ENCODE results near the gene SLC13A5.

SLC13A5 gene

GRCh38 chr17:6684881-6685767 is 28.0 kb downstream of the SLC13A5 start:
- Mint-ChIP-seq H3K9me3 (no peaks in the 10 kb centered on the region), H3K27me3 (peaks cover 43% of the 10 kb centered on the region), H3K4me1 (no peaks in the 10 kb centered on the region), H3K4me3 (no peak overlapping the region), H3K27ac (no peak overlapping the region), H3K36me3 (no peaks in the 10 kb centered on the region)
- CTCF ChIA-PET: no interaction called here
- DNase-seq: no peak

DNA sequence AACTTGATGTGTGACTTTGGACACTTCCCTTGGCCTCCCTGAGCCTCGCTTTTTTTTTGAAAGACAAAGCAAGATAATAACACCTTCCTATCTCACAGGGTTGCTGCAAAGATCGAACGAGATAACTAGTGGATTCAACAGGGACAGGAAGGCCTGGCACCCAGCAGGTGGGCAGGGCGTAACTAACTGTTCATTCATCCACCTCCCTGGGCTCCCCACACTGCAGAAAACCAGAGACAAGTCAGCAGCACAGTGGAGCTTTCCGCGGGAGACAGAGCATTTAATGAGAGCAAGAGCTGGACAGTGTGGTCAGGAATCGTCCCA is 28.7 kb downstream of the SLC13A5 start:
- Mint-ChIP-seq H3K4me3 (no peak overlapping the region), H3K36me3 (no peaks in the 10 kb centered on the region), H3K4me1 (no peaks in the 10 kb centered on the region), H3K27ac (no peak overlapping the region), H3K9me3 (no peaks in the 10 kb centered on the region), H3K27me3 (peaks cover 42% of the 10 kb centered on the region)
- no peak for DNase-seq
- CTCF ChIA-PET: interaction anchor here (0.7 kb wide), 1 partner anchor 198 kb away, joined by 3 read pairs; no protein-coding TSS in a partner anchor

DNA sequence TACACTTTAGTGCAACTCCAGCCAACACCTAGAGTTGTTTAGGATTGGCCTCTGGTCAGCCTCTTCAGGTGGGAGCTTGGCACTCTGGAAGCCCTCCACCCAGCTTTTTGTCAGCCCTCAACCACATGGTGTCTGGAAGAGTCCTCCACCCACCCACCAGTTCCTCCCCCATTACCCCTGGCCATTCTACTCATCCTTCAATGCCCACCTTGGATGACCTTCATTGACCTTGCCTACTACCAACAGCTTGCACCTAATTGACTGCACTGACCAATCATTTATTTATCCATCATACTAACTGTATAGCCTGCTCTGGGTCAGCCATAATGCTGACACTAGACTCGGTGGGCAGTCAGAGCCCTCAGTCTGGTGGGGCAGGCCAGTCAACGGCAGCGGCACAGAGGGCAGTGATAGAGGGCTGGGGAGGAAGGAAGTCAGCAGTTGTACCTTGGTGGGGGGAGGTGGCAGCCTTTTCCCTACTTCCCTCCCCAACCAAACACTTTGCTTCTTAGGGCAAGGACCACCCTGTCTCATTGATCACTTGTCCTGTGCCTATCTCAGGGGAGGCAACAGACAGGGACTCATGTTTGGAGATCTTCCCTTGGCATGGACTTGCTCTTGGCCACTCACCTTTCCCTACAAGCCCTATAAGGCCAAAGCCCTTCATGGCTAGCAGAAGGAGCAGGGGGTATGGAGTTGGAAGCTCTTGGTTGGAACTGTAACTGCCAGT is 29.3 kb downstream of the SLC13A5 start:
- H3K9me3 Mint-ChIP-seq: no peaks in the 10 kb centered on the region
- H3K27me3 Mint-ChIP-seq: peaks cover 42% of the 10 kb centered on the region
- H3K27ac Mint-ChIP-seq: no peak overlapping the region
- H3K4me1 Mint-ChIP-seq: no peaks in the 10 kb centered on the region
- DNase-seq: no peak
- CTCF ChIA-PET: interaction anchor here (0.7 to 1.2 kb wide), 2 partner anchors 17 to 198 kb away, joined by 3 to 4 read pairs; no protein-coding TSS in a partner anchor
- H3K4me3 Mint-ChIP-seq: no peak overlapping the region
- H3K36me3 Mint-ChIP-seq: no peaks in the 10 kb centered on the region

DNA sequence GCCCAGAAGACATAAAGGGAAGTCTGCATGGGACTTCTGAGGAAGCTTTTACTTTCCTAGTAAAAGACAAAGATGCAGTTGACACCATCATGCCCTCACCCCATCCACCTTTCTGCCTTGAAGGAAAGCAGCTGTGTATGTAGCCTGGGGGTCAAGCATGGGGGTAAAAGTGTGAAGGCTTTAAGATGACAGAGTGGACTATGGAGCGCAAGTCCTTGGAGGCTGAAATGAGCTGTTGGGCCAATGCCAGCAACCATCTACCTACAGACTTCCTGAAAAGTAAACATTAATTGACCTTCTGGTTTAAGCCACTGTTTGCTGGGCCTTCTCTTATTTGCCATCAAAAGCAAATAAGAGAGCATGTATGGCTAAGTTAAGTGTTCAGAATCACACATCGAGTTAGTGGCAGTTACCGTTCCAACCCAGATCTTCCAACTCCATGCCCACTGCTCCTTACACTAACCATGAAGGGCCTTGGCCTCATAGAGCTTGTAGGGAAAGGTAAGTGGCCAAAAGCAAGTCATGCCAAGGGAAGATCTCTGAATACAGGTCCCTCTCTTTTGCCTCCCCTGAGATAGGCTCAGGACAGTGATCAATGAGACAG is 30.0 kb downstream of the SLC13A5 start:
- H3K27me3 Mint-ChIP-seq: peaks cover 49% of the 10 kb centered on the region
- no peaks in the 10 kb centered on the region for H3K4me1 Mint-ChIP-seq
- no peak for DNase-seq
- no peak overlapping the region for H3K4me3 Mint-ChIP-seq
- CTCF ChIA-PET: interaction anchor here (1.2 kb wide), 1 partner anchor 17 kb away, joined by 4 read pairs; no protein-coding TSS in a partner anchor
- no peak overlapping the region for H3K27ac Mint-ChIP-seq
- H3K36me3 Mint-ChIP-seq: no peaks in the 10 kb centered on the region
- H3K9me3 Mint-ChIP-seq: no peaks in the 10 kb centered on the region

DNA sequence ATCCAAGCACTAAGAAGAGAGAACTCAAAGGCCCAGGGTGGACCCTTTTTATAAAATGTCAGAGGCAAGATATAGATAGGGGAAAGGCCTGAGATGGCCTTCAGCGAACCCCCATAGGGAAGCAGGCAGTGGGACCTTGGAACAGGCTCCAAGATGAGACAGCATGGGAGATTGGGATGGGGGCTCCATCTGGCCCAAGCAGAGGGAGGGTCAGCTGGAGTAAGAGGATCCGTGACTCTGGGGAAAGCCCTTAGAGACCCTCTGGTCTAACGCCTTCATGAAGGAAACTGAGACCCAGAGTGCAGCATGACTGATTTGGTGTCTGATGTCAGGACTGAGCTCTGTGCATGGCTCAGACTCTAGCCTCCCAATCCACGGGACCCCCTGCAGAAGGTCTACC is 30.8 kb downstream of the SLC13A5 start:
- DNase-seq: no peak
- H3K36me3 Mint-ChIP-seq: no peaks in the 10 kb centered on the region
- H3K27me3 Mint-ChIP-seq: peaks cover 58% of the 10 kb centered on the region
- CTCF ChIA-PET: interaction anchor here (0.7 to 1.2 kb wide), 2 partner anchors 16 to 18 kb away, joined by 3 to 4 read pairs; no protein-coding TSS in a partner anchor
- H3K4me3 Mint-ChIP-seq: no peak overlapping the region
- H3K9me3 Mint-ChIP-seq: no peaks in the 10 kb centered on the region
- no peak overlapping the region for H3K27ac Mint-ChIP-seq
- H3K4me1 Mint-ChIP-seq: peaks cover 6% of the 10 kb centered on the region

- no peaks in the 10 kb centered on the region for H3K9me3 Mint-ChIP-seq
These were observed 31.5 kb downstream of the SLC13A5 start for GRCh38 chr17:6681671-6682070.

GRCh38 chr17:6681176-6681575 is 32.0 kb downstream of the SLC13A5 start:
- DNase-seq: no peak
- H3K9me3 Mint-ChIP-seq: no peaks in the 10 kb centered on the region
- CTCF ChIA-PET: no interaction called here
- no peak overlapping the region for H3K4me3 Mint-ChIP-seq
- H3K27ac Mint-ChIP-seq: no peak overlapping the region
- peaks cover 9% of the 10 kb centered on the region for H3K4me1 Mint-ChIP-seq
- H3K27me3 Mint-ChIP-seq: peaks cover 62% of the 10 kb centered on the region
- H3K36me3 Mint-ChIP-seq: no peaks in the 10 kb centered on the region

More at GRCh38 chr17:6681671-6682070, 31.5 kb downstream of the SLC13A5 start:
- no peak for DNase-seq
- CTCF ChIA-PET: interaction anchor here (0.7 kb wide), 1 partner anchor 18 kb away, joined by 3 read pairs; no protein-coding TSS in a partner anchor
- Mint-ChIP-seq H3K36me3 (no peaks in the 10 kb centered on the region), H3K4me3 (no peak overlapping the region), H3K4me1 (peaks cover 9% of the 10 kb centered on the region), H3K27me3 (peaks cover 61% of the 10 kb centered on the region), H3K27ac (no peak overlapping the region)

- Mint-ChIP-seq H3K4me3 (no peak overlapping the region), H3K27ac (no peak overlapping the region), H3K27me3 (peaks cover 53% of the 10 kb centered on the region), H3K9me3 (no peaks in the 10 kb centered on the region), H3K36me3 (no peaks in the 10 kb centered on the region), H3K4me1 (peaks cover 9% of the 10 kb centered on the region)
- no peak for DNase-seq
- CTCF ChIA-PET: no interaction called here
These were observed 33.9 kb downstream of the SLC13A5 start for GRCh38 chr17:6679241-6679640.

- Mint-ChIP-seq H3K4me3 (no peak overlapping the region), H3K27me3 (peaks cover 51% of the 10 kb centered on the region), H3K27ac (no peak overlapping the region), H3K9me3 (no peaks in the 10 kb centered on the region), H3K36me3 (no peaks in the 10 kb centered on the region), H3K4me1 (peaks cover 9% of the 10 kb centered on the region)
- CTCF ChIA-PET: interaction anchor here (0.9 to 1.5 kb wide), 2 partner anchors 11 to 73 kb away, joined by 3 to 5 read pairs; no protein-coding TSS in a partner anchor
- no peak for DNase-seq
These were observed 35.2 kb downstream of the SLC13A5 start for GRCh38 chr17:6677946-6678345.

DNA sequence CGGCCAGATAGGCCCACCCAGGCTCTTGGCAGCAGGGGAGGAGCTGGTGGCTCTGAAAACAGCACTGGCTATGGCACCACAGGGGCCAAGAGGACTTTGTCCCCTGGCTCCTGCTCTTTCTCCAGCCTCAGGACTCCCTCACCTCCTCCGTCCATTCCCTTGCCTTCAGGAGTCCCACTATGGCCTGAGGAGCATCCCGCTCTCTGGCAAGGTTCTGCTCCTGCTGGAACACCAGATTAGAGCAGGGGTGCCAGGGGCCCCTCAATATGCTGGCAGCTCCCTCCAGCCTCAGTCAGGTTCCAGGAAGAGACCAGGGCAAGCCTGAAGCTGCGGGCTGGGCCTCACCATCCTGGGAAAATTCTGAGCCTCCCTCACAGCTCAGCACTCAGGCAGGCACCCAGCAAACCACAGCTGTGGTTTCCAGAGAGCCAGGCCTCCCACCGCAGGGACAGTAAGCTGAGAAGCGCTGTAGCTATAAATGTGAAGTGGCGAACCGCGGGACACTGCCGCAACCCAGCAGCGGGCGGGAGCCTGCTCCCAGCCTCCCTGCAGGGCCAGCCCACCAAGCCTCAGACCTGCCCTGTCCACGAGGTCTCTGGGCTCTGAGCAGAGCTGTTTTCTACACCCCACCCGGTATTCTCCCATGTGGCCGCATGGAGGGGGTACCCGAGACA is 35.9 kb downstream of the SLC13A5 start:
- CTCF ChIA-PET: interaction anchor here (0.9 to 1.5 kb wide), 2 partner anchors 11 to 74 kb away, joined by 3 to 5 read pairs; no protein-coding TSS in a partner anchor
- Mint-ChIP-seq H3K9me3 (no peaks in the 10 kb centered on the region), H3K27ac (no peak overlapping the region), H3K27me3 (peaks cover 44% of the 10 kb centered on the region), H3K36me3 (no peaks in the 10 kb centered on the region), H3K4me1 (peaks cover 9% of the 10 kb centered on the region), H3K4me3 (no peak overlapping the region)
- peak; percentile 29 for DNase-seq

- H3K36me3 Mint-ChIP-seq: no peaks in the 10 kb centered on the region
- H3K27me3 Mint-ChIP-seq: peaks cover 39% of the 10 kb centered on the region
- CTCF ChIA-PET: interaction anchor here (1.5 kb wide), 1 partner anchor 10 kb away, joined by 5 read pairs; no protein-coding TSS in a partner anchor
- no peak overlapping the region for H3K27ac Mint-ChIP-seq
- no peaks in the 10 kb centered on the region for H3K9me3 Mint-ChIP-seq
- no peak for DNase-seq
- no peak overlapping the region for H3K4me3 Mint-ChIP-seq
- peaks cover 9% of the 10 kb centered on the region for H3K4me1 Mint-ChIP-seq
These were observed 36.4 kb downstream of the SLC13A5 start for GRCh38 chr17:6676802-6677157.

DNA sequence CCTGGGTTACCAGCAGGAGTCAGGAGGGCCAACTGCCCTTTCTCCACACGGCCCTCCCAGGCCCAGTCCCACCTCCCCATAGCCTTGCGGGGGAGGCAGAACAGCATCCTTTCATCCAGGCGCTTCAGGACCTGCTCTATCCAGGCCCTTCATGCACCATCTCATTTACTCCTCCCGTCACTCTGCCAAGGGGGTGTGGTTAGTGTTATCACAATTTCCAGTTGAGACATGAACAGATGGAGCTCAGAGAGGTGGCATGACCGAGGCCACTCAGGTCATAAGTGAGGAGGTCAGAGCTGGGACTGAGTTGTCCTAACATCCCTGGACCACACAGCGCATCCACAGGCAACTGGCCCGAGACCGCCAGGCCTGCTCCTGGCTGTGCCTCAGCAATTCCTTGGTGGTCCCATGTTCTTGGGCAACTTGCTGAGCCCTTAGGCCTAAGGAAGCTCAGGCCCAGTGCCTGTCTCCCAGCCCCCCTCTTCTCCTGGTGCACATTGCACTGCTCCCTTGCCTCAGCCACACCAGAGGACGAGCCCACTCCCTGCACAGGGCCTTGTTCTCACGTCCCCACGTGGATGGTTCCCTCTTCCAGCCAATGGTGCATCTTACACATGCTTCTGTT is 37.9 kb downstream of the SLC13A5 start:
- H3K36me3 Mint-ChIP-seq: no peaks in the 10 kb centered on the region
- CTCF ChIA-PET: no interaction called here
- H3K9me3 Mint-ChIP-seq: no peaks in the 10 kb centered on the region

GRCh38 chr17:6674586-6674985 is 38.6 kb downstream of the SLC13A5 start:
- Mint-ChIP-seq H3K27ac (no peak overlapping the region), H3K9me3 (no peaks in the 10 kb centered on the region), H3K27me3 (peaks cover 28% of the 10 kb centered on the region), H3K4me1 (peaks cover 9% of the 10 kb centered on the region), H3K4me3 (no peak overlapping the region), H3K36me3 (no peaks in the 10 kb centered on the region)
- no peak for DNase-seq
- CTCF ChIA-PET: no interaction called here

More for the DNA sequence above, 37.9 kb downstream of the SLC13A5 start:
- Mint-ChIP-seq H3K27ac (no peak overlapping the region), H3K4me3 (no peak overlapping the region), H3K27me3 (peaks cover 32% of the 10 kb centered on the region), H3K4me1 (peaks cover 9% of the 10 kb centered on the region)
- DNase-seq: no peak

Data from activated naive CD4-positive, alpha-beta T cell treated with anti-CD3 and anti-CD28 coated beads, Interleukin-2, amount 10 ng/mL, durations not matched to agents 7 days and 5 days (primary cell).